Fibroblast of skin of abdomen (primary cell): ENCODE data around the gene VWF.
"Not testable (repeated sequence)": the region's sequence is repeated elsewhere in the genome, so short reads cannot be mapped to it uniquely, and the experiment has no call there.

Experiments used
- DNase-seq: peaks from one replicate; pipeline ENCODE4 v3.0.0-alpha.2; 2013

The VWF gene

DNA sequence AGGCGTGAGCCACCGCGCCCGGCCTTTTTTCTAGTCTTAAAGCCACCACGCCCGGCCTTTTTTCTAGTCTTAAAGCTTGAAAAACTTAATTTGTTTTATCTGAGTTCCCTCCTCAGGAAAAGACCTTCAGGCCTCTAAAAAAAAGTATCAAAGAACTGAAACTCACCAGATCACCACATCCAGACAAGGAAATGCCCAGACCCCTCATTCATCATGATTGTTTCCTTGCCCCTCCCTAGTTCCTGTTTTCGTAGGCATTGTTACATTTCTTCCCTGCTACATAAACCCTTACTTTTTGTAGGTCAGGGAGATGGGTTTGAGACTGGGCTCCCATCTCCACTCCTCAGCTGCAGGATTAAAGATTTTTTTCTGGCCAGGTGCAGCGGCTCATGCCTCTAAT, 21.1 kb upstream of the VWF start:
- DNase-seq = no peak

DNA sequence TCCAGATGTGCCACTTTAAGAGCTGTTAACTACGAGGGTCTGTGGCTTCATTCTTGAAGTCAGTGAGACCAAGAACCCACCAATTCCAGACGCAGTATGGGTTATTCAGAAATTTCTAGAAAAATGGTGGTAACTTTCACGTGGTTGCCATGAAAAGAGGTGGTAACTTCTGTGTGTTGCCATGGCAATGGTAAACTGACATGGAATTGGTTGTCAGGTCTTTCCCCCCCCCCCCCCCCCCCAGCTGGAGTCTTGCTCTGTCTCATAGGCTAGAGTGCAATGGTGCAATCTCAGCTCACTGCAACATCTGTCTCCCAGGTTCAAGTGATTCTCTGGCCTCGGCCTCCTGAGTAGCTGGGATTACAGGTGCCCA, 18.8 kb upstream of the VWF start:
- no peak for DNase-seq

DNA sequence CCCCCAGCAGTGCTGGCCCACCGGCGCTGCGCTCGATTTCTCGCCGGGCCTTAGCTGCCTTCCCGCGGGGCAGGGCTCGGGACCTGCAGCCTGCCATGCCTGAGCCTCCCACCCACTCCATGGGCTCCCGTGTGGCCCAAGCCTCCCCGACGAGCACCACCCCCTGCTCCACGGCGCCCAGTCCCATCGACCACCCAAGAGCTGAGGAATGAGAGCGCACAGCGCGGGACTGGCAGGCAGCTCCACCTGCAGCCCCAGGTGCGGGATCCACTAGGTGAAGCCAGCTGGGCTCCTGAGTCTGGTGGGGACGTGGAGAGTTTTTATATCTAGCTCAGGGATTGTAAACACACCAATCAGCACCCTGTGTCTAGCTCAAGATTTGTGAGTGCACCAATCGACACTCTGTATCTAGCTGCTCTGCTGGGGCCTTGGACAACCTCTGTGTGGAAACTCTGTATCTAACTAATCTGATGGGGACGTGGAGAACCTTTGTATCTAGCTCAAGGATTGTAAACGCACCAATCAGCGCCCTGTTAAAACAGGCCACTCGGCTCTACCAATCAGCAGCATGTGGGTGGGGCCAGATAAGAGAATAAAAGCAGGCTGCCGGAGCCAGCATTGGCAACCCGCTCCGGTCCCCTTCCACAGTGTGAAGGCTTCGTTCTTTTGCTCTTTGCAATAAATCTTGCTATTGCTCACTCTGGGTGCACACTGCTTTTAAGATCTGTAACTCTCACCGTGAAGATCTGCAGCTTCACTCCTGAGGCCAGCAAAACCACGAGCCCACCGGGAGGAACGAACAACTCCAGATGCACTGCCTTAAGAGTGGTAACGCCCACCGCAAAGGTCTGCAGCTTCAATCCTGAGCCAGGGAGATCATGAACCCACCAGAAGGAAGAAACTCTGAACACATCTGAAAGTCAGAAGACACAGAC, 18.2 kb upstream of the VWF start:
- not testable (repeated sequence) for DNase-seq

DNA sequence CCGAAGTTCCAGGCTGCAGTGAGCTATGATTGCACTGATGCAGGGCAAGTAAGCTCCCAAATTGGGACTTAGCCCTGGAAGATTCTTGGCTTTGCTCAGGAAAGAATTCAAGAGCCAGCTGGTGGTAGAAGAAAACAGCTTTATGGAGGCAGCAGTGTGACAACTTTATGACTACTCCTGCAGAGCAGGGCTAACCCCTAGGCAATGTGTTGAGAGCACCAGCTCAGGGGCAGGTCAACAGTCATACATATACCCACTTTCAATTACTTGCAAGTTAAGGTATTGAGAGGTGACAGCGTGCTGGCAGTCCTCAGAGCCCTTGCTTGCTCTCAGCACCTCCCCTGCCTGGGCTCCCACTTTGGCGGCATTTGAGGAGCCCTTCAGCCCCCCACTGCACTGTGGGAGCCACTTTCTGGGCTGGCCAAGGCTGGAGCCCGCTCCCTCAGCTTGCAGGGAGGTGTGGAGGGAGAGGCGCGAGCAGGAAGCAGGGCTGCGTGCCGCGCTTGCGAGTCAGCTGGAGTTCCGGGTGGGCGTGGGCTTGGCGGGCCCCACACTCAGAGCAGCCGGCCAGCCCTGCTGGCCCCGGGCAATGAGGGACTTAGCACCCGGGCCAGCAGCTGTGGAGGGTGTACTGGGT, 17.4 kb upstream of the VWF start:
- not testable (repeated sequence) for DNase-seq

DNA sequence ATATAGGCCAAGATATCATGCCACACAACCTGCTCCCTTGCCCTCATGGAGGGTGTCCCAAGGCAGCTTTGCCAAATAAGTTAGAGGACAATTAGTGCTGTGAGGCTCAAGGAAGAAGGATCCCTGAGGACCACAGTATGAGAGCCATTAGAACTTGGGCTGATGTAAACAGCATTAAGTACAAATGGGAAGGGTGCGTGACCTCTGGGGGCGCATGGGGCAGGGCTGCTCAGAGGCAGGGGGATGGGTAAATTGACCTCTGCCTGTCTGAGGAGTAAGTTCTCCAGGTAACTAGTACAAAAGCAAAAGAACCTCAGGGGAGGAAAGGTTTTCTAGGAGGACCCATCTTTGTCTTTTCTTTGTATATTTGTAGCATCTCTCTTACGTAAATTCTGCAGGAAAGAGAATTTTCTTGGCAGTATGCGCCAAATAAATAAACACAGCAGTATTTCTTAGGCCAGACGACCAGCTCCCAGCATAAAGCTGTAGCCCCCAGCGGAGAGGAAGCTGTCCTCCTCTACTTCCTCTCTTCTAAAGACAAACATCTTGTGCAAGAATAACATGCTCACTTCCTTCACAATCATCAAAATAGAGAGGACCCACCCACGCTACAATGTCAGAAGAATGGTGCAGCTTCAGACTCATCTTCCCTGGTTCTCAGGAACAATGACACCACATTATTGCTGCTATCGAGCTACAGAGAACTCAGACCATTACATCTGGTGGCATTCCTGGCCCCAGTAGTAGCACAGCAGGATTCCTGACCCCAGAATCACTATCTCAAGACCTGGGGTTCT, 16.4 kb upstream of the VWF start:
- DNase-seq = no peak

DNA sequence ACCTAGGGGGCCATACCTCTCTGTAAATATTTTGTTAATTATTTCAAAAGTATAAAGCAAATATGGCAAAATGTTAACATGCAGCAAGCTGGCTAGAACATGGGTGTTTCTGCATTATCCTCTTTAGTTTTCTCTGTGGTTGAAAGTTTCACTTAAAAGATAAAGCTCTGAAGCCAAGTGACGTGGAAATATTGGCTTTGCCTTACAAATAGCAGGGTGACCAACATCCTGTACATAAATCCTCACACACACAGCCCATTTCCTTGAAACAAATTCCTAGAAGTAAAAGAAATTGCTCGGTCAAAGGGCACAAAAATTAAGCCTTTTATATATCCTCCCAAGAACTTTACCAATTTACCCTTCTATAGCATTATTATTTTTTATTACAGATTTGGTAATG, 10.6 kb upstream of the VWF start:
- no peak for DNase-seq

DNA sequence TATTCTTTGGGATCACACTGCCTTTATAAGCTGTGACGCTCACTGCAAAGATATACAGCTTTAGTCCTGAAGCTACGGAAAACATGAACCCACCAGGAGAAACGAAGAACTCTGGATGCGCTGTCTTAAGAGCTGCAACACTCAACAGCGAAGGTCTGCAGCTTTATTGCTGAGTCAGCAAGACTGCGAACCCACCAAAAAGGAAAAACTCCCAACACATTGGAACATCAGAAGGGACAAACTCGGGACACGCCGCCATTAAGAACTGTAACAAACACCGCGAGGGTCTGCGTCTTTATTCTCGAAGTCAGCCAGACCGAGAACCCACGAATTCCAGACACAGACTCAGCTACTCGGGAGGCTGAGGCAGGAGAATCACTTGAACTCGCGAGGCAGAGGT, 9.2 kb upstream of the VWF start:
- DNase-seq = no peak

DNA sequence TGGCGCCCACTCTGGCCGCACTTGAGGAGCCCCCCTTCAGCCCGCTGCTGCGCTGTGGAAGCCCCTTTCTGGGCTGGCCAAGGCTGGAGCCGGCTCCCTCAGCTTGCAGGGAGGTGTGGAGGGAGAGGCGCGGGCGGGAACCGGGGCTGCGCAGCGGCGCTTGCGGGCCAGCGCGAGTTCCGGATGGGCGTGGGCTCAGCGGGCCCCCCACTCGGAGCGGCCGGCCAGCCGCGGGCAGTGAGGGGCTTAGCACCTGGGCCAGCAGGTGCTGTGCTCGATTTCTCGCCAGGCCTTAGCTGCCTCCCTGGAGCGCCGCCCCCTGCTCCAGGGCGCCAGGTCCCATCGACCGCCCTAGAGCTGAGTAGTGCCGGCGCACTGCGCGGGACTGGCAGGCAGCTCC, 8.0 kb upstream of the VWF start:
- no peak for DNase-seq

DNA sequence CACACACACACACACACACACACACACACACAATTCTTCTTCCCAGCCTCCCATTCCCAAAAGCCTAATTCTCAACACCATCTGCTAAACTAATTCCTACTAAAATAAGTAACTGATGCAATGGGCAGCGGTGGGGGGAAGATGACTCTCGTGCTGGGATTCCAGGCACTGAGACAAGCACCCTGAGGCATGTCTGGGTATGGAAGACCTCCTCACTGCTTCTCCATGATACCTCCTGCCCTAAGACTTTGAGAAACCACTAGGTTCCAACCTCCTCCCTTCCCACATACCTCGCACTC, 789 bp upstream of the VWF start:
- DNase-seq = no peak

DNA sequence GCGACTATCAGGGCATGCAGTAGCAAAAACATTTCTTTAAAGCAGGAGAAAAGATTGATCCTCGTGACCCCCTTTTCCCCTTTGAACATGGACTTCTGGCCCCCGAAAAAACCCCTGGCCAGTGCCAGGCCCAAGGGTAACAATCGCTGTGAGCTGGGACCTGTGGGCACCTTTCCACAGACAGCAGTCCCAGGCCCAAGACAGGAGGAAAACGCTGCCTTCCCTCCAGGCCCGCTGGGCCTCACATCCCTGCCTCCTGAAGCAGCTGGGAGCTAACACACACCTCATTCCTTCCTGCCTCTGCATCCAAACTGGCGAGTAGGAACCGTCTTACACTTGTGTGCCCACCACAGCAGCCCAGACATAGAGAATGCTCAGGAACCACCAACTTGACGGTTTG, 1.2 kb downstream of the VWF start:
- no peak for DNase-seq

DNA sequence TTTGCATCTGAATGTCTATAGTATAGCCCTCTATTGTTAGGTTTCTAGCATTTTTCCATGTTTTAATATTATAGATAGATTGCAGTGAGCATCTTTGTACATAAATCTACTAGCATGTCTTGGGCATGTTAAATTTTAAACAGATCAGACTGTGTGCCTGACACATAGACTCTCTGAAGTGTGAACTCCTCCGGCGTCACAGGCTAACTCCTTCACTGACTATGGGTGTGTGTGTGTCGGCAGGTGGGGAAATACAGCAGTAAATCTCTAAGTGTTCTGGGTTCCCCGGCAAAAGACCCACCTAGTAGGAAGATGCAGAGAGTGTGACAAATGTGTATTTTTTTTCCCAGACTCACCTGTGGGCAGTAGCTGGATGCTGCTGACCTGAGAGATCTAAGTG, 2.3 kb downstream of the VWF start:
- DNase-seq = no peak

DNA sequence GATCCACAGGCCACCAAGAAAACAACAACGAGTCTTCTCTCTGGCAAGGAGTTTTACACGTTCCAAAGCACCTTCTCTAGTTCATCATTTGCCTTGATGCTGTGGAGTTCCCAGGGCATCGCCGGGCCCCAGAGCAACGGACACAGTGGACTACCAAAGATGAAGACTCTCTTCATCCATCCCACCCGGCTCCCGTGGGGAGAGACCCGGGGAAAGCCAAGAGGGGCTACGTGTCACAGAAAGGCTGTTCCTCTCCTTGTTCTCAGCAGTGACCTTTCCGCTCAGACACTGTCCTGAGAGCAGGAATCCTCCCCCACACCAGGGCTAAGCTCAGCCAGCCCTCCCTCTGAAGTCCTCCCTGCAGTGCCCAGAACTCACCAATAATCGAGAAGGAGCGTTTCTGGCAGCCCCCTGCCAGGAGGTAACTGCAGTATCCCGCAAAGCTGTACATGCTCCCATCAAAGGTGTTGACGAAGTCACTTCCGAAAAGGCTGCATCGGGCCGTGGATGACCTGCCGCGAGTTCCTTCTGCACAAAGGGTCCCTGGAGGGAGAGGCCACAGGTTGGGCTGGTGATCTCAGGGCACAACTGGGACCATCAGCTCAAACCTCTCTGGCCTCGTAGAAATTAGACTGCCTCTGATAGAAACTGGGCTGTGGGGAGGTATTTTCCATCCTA, 3.5 kb downstream of the VWF start:
- DNase-seq = no peak

DNA sequence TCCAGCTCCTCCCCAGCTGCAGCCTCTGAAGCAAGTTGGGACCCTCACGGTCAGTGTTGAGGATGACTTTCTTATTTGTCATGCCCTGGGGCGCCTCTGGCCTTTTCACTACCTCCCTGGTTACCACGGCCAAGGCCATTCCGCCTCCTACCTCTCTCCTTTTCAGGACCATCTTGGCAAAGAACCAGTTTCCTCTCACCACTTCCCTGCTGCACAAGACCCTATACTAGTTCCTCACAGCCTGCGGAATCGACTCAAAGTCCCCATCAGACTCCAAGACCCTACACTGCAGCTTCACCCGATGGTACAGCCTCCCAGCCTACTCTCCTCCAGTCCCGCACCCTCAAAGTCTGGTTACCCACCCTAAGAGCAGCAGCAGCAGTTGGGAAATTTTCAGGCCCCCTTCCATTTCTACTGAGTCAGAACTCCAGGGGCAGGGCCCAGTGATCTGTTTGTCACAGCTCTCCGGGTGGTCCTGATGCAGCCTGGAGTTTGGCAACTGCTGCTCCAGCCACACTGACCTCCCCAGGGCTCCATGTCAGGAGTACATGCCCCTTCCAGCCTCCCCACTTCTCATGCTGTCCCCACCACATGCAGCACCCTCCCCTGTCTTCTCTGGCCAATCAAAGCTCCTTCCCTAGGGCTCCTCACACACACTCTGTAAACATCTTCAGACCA, 5.4 kb downstream of the VWF start:
- no peak for DNase-seq

DNA sequence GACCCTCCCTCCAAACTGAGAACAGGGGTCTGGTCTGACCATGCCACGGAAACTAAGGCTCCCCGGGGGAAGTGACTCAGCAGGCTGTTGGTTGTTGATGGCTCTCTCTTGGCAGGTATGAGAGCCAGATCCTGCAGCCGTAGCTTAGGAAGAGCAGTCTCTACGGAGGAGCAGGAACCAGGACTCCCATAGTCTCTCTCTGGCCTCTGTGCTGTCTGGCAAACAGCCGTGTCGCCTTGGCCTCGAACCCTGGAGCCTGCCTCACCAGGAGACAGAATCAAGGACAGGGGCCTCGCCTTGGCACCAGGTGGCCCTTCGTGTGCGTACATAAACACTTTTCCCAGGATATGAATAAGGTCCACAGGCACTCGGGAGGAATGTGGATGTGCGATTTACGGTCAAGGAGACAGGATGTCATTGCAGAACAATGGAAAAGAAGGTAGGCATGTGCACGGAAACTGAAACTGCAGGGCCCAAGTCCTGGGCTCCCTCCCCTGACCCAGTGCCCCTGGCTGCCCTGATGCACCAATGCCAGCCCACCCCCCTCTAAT, 7.9 kb downstream of the VWF start:
- DNase-seq = peak; percentile 47

DNA sequence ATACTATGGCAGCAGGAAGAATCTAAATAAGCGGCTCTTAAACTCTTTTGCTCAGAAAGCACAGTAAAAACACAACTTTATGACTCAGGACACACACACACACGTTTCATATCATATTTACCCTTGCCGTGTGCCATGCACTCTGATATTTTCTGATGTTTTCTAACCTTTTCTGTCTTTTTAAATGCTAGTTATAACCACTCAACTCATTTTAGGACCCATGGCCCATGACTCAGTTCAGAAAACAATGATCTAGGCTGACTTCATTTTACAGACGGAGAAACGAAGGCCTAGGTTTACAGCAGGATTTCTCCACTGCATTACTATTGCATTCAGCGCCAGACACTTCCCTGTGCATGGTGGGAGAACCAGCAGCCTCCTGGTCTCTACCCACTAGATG, 9.1 kb downstream of the VWF start:
- no peak for DNase-seq

DNA sequence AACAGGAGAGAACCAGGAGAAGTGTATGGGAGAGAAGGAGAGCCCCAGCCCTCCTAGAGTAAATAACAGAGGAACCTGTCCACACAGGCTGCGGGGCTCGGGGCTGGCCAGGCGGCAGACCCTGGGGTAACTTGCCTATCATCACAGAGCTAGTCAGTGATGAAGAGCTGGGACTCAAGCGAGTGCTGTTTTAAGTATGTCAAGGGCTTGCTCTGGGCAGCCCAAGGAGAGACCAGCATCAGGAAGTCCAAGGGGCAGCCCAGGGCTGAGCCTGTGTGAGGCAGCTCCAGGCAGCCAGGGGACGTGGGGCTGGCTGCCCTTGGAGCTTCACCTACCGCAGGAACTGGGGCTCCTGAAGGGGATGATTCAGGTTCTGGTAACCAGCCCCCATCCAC, 10.0 kb downstream of the VWF start:
- no peak for DNase-seq

DNA sequence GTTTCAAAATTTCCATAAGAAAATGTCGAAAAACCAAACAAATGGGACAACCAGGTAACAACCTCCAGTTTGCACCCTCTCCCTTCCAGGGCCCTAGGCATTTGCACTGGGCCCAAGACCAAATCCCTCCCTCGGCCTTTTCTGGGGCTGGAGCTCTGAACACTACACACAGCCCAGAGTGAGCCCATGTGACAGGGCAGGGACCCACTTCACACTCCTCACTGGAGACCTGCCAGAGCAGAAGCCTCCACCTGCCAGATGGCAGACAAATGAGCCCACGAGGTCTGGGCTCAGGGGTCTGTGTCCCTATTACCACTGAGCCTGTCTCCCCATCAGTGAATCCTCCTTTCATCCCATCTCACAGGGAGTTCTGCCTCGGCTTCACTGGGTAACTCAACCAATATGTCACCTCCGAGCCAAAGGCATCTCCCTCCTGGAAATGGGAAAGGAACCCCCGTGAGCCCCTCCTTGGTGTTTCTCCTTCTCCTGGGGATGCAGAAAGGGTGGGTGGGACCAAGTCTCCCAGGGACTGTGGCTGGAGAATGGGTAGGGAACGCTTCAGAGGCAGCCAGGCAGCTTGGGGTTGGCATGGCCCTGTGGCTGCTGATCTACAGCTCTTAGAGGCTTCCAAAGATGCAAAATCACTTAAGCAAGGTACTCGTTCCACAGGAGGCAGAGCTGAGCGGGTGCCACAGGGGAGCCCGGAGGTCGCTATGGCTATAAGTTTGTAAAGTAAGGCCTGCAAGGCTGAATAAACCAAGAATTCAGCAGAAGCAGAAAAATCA, 10.6 kb downstream of the VWF start:
- DNase-seq = no peak

DNA sequence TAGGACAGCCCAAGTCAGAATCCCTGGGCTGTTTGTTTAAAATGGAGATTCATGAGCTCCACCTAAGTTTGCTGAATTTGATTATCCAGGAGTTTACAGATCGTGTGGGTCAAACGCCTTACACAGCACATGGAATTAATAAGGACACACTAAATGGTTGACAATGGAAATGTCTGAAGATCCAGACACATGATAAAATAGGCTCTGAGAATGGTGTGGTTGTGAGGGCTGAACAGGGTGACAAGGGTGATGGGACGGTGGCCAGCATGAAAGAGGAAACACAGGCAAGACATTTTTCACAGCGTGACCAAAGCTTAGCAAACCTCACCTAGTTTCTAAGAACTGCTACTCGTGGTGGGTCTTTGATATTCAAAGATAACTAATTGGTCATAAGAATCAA, 12.5 kb downstream of the VWF start:
- no peak for DNase-seq

DNA sequence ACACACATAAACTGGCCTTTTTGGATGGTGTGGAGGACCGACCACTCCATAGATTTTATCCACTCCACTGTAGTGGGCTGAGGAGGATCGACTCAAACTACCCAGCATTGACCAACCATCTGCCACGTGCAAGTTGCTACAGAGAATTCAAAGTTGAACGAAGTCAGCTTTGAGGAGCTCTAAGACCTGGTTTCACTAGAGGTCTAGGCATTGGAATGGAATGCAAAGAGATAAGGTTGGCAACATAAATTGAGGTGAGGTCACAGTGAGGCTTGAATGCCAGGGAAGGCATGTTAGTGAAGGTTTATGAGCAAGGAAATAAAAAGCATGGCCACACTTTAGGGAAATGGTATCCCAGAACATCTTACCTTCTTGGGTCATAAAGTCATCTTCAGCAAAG, 14.5 kb downstream of the VWF start:
- DNase-seq = no peak

DNA sequence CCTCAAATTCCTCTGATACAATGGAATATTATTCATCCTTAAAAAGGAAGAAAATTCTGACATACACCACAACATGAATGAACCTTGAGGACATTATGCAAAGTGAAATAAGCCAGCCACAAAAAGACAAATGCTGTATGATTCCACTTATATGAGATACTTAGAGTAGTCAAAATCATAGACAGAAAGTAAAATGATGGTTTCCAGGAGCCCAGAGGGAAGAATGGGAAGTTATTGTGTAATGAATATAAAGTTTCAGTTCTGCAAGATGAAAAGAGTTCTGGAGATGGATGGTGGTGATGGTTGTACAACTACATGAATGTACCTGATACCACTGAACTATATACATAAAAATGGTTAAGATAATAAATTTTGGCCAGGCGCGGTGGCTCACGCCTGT, 18.3 kb downstream of the VWF start:
- no peak for DNase-seq

DNA sequence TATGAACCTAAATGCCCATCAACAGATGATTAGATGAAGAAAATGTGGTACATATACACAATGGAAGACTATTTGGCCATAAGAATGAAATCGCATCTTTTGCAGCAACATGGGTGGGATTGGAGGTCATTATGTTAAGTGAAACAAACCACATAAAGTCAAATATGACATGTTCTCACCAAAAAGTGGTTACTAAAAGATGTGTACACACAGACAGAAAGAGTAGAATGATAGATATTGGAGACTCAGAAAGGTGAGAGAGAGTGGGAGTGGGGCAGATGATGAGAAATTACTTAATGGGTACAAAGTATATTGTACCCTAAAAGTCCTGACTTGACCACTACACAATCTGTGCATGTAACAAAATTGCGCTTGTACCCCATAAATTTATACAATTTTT, 19.6 kb downstream of the VWF start:
- DNase-seq = no peak
